NCI-H1436 (cell line): ENCODE results near the gene KLF4.
"Not testable (repeated sequence)": the region's sequence is repeated elsewhere in the genome, so short reads cannot be mapped to it uniquely, and the experiment has no call there.

ENCODE experiments used
- DNase-seq: peaks from one replicate; lab custom pipeline; 2025; lab: John Stamatoyannopoulos, UW

The KLF4 gene

GRCh38 chr9:107489687-107490605 lies at the start of gene KLF4:
TSS of gene KLF4 (minus strand) at chr9:107489769. CDS start at chr9:107489172, 597 bp downstream.
- peak; percentile 95 for DNase-seq

- DNase-seq: no peak
Observed at GRCh38 chr9:107536462-107536861, 46.9 kb upstream of the KLF4 start.

GRCh38 chr9:107534510-107535078 lies 45.0 kb upstream of the KLF4 start:
- no peak for DNase-seq

- DNase-seq: no peak
Observed at GRCh38 chr9:107530679-107531078, 41.1 kb upstream of the KLF4 start.

GRCh38 chr9:107528686-107529085 lies 39.1 kb upstream of the KLF4 start:
- DNase-seq: no peak

GRCh38 chr9:107523539-107523938 lies 34.0 kb upstream of the KLF4 start:
- DNase-seq: no peak

GRCh38 chr9:107520186-107520585 lies 30.6 kb upstream of the KLF4 start:
- DNase-seq: no peak

GRCh38 chr9:107518037-107518807 lies 28.7 kb upstream of the KLF4 start:
- no peak for DNase-seq

- DNase-seq: peak; percentile 28
Observed at GRCh38 chr9:107513464-107514100, 24.0 kb upstream of the KLF4 start.

GRCh38 chr9:107504585-107505455 lies 15.3 kb upstream of the KLF4 start:
- no peak for DNase-seq

- no peak for DNase-seq
Observed at GRCh38 chr9:107502464-107502863, 12.9 kb upstream of the KLF4 start.

GRCh38 chr9:107500421-107501200 lies 11.0 kb upstream of the KLF4 start:
- DNase-seq: not testable (repeated sequence)

GRCh38 chr9:107496976-107497375 lies 7.4 kb upstream of the KLF4 start:
- DNase-seq: no peak

GRCh38 chr9:107492381-107492970 lies 2.9 kb upstream of the KLF4 start:
- DNase-seq: no peak

- DNase-seq: no peak
Observed at GRCh38 chr9:107491081-107492053, 1.8 kb upstream of the KLF4 start.

GRCh38 chr9:107490606-107490970 lies 1.0 kb upstream of the KLF4 start:
- DNase-seq: not testable (repeated sequence)

- DNase-seq: no peak
Observed at GRCh38 chr9:107489144-107489673, 360 bp downstream of the KLF4 start.

GRCh38 chr9:107488375-107489143 lies 1.0 kb downstream of the KLF4 start:
- no peak for DNase-seq
